IMR-90 (cell line): ENCODE measurements around the gene FBXL4. TPM values are rescaled to one million over a fixed set of nuclear protein-coding genes. Genes with fewer than 3 reads are reported as not detected.

ENCODE experiments used
- ATAC-seq: fragments of 200-7000 bp; cut with Tn5 transposase; 2 replicates; pipeline ENCODE4 v1.9.1; 2020; ENCODE audit warnings: low read depth, mild to moderate bottlenecking, moderate library complexity
- BruUV-seq: library from RNA; stranded (reverse); fragments of 400-500 nt; replicated peaks from 2 replicates; lab custom pipeline; 2021; lab: Mats Ljungman, UMichigan
- CTCF ChIA-PET: fragments of 300-600 bp; formaldehyde crosslinking; extraction: SDS; loops from one replicate; lab custom pipeline; 2021; ENCODE audit warnings: antibody characterized with exemption; lab: Yijun Ruan, JAX
- POLR2A ChIA-PET: fragments of 300-600 bp; sonication (Branson Sonifier 250); formaldehyde crosslinking; loops from one replicate; lab custom pipeline; 2022; ENCODE audit warnings: antibody characterized with exemption; ENCODE audit not compliant: unreplicated experiment; lab: Charles Lee
- DNase-seq: peaks from one replicate; pipeline ENCODE4 v3.0.0; 2013
- H2AFZ ChIP-seq: replicated peaks from 2 replicates; pipeline ENCODE3; 2013; ENCODE audit warnings: low read length, mild to moderate bottlenecking; ENCODE audit not compliant: poor library complexity
- H2AK5ac ChIP-seq: 2 replicates; pipeline ENCODE4 v1.6.1; 2013; ENCODE audit warnings: low read depth, low read length, inconsistent platforms
- H2AK9ac ChIP-seq: replicated peaks from 2 replicates; pipeline ENCODE3; 2013; ENCODE audit warnings: mild to moderate bottlenecking, low read depth, low read length, moderate library complexity; ENCODE audit not compliant: poor library complexity
- H2BK120ac ChIP-seq: 2 replicates; pipeline ENCODE4 v1.6.1; 2013; ENCODE audit warnings: low read depth, low read length, inconsistent platforms
- H2BK15ac ChIP-seq: 3 replicates; pipeline ENCODE4 v1.6.1; 2013; ENCODE audit warnings: low read depth, low read length, inconsistent platforms
- H2BK20ac ChIP-seq: 2 replicates; pipeline ENCODE4 v1.6.1; 2013; ENCODE audit warnings: low read depth, mild to moderate bottlenecking, inconsistent platforms, low read length, moderate library complexity
- H2BK5ac ChIP-seq: 2 replicates; pipeline ENCODE4 v1.6.1; 2013; ENCODE audit warnings: mild to moderate bottlenecking, low read depth, low read length, inconsistent platforms; ENCODE audit not compliant: poor library complexity, severe bottlenecking
- H3K14ac ChIP-seq: replicated peaks from 2 replicates; pipeline ENCODE4 v1.6.1; 2013; ENCODE audit warnings: low read depth, low read length, inconsistent platforms
- H3K18ac ChIP-seq: 2 replicates; pipeline ENCODE4 v1.6.1; 2013; ENCODE audit warnings: low read depth, low read length, control low read depth
- H3K23ac ChIP-seq: 2 replicates; pipeline ENCODE4 v1.6.1; 2013; ENCODE audit warnings: low read depth, low read length, inconsistent platforms
- H3K27ac ChIP-seq: 2 replicates; pipeline ENCODE4 v1.5.1; 2013; ENCODE audit warnings: mild to moderate bottlenecking, control low read depth, low read length; ENCODE audit not compliant: insufficient read depth
- H3K27me3 ChIP-seq: 2 replicates; pipeline ENCODE4 v1.6.1; 2013; ENCODE audit warnings: low read length; ENCODE audit not compliant: control insufficient read depth, insufficient read depth
- H3K36me3 ChIP-seq: 2 replicates; pipeline ENCODE4 v1.6.1; 2013; ENCODE audit warnings: low read length, mixed read lengths; ENCODE audit not compliant: control insufficient read depth, insufficient read depth
- H3K4ac ChIP-seq: 2 replicates; pipeline ENCODE4 v1.6.1; 2013; ENCODE audit warnings: low read depth, low read length, inconsistent platforms
- H3K4me1 ChIP-seq: 2 replicates; pipeline ENCODE4 v1.6.1; 2013; ENCODE audit warnings: low read length, mixed read lengths; ENCODE audit not compliant: control insufficient read depth, insufficient read depth
- H3K4me2 ChIP-seq: 2 replicates; pipeline ENCODE4 v1.6.1; 2013; ENCODE audit warnings: low read depth, mild to moderate bottlenecking, control low read depth, low read length, moderate library complexity
- H3K4me3 ChIP-seq: 2 replicates; pipeline ENCODE4 v1.5.1; 2013; ENCODE audit warnings: low read depth, mild to moderate bottlenecking, control low read depth, low read length, moderate library complexity; ENCODE audit not compliant: insufficient read depth
- H3K56ac ChIP-seq: 2 replicates; pipeline ENCODE4 v1.6.1; 2013; ENCODE audit warnings: low read length, inconsistent platforms; ENCODE audit not compliant: insufficient read depth; ENCODE audit errors: extremely low read depth
- H3K79me1 ChIP-seq, 2 experiments: 2 replicates each; pipeline ENCODE4 v1.6.1; 2013; ENCODE audit warnings: low read length in 2 of 2, inconsistent platforms in 1 of 2, low read depth in 1 of 2
- H3K9ac ChIP-seq: 2 replicates; pipeline ENCODE4 v1.6.1; 2013; ENCODE audit warnings: low read depth, low read length, control low read depth
- H3K9me1 ChIP-seq: 2 replicates; pipeline ENCODE4 v1.6.1; 2013; ENCODE audit warnings: low read length, inconsistent platforms; ENCODE audit not compliant: insufficient read depth
- H3K9me3 ChIP-seq: 2 replicates; pipeline ENCODE4 v1.6.1; 2013; ENCODE audit warnings: low read length; ENCODE audit not compliant: control insufficient read depth, insufficient read depth
- H4K20me1 ChIP-seq: 2 replicates; pipeline ENCODE4 v1.6.1; 2013; ENCODE audit warnings: low read length, inconsistent platforms; ENCODE audit not compliant: insufficient read depth
- H4K5ac ChIP-seq: 2 replicates; pipeline ENCODE4 v1.6.1; 2013; ENCODE audit warnings: mild to moderate bottlenecking, low read depth, low read length, control low read depth
- H4K8ac ChIP-seq, 2 experiments: 2 replicates each; pipeline ENCODE4 v1.6.1; 2013; ENCODE audit warnings: low read depth in 2 of 2, low read length in 2 of 2, control low read depth in 1 of 2, inconsistent platforms in 1 of 2
- H4K91ac ChIP-seq: 2 replicates; pipeline ENCODE4 v1.6.1; 2013; ENCODE audit warnings: low read depth, low read length, inconsistent platforms; ENCODE audit not compliant: insufficient read depth
- BHLHE40 ChIP-seq: fragments of 150-350 bp; IDR thresholded peaks from 2 replicates; pipeline ENCODE4 v1.6.1; 2016; ENCODE audit warnings: mild to moderate bottlenecking, low read depth, low read length
- CEBPB ChIP-seq: IDR thresholded peaks from 2 replicates; pipeline ENCODE4 v1.6.1; 2012; ENCODE audit warnings: low read depth, low read length, improper control_type of control experiment
- CHD1 ChIP-seq: IDR thresholded peaks from 2 replicates; pipeline ENCODE4 v1.6.1; 2012; ENCODE audit warnings: low read depth, low read length, improper control_type of control experiment
- FOS ChIP-seq: fragments of 150-350 bp; IDR thresholded peaks from 2 replicates; pipeline ENCODE4 v1.6.1; 2016; ENCODE audit warnings: low read depth, low read length
- MAFK ChIP-seq: IDR thresholded peaks from 2 replicates; pipeline ENCODE4 v1.6.1; 2012; ENCODE audit warnings: low read depth, low read length, improper control_type of control experiment
- MAZ ChIP-seq: IDR thresholded peaks from 2 replicates; pipeline ENCODE4 v1.6.1; 2012; ENCODE audit warnings: low read depth, mild to moderate bottlenecking, low read length, improper control_type of control experiment, moderate library complexity, borderline replicate concordance
- MXI1 ChIP-seq: IDR thresholded peaks from 2 replicates; pipeline ENCODE4 v1.6.1; 2012; ENCODE audit warnings: low read depth, mild to moderate bottlenecking, low read length, moderate library complexity, borderline replicate concordance
- NFE2L2 ChIP-seq: fragments of 150-350 bp; IDR thresholded peaks from 2 replicates; pipeline ENCODE4 v1.6.1; 2016; ENCODE audit warnings: low read depth, mild to moderate bottlenecking, low read length
- POLR2A ChIP-seq: IDR thresholded peaks from 2 replicates; pipeline ENCODE4 v1.6.1; 2012; ENCODE audit warnings: mild to moderate bottlenecking, low read depth, low read length
- RAD21 ChIP-seq: IDR thresholded peaks from 2 replicates; pipeline ENCODE4 v1.6.1; 2012; ENCODE audit warnings: low read length, improper control_type of control experiment
- RCOR1 ChIP-seq: IDR thresholded peaks from 2 replicates; pipeline ENCODE4 v1.6.1; 2012; ENCODE audit warnings: mild to moderate bottlenecking, low read length, improper control_type of control experiment; ENCODE audit not compliant: insufficient replicate concordance
- RFX5 ChIP-seq: IDR thresholded peaks from 2 replicates; pipeline ENCODE4 v1.8.0; 2012; ENCODE audit warnings: low read depth, mild to moderate bottlenecking, low read length, moderate library complexity
- SMC3 ChIP-seq: fragments of 150-350 bp; IDR thresholded peaks from 2 replicates; pipeline ENCODE4 v1.6.1; 2016; ENCODE audit warnings: low read depth, mild to moderate bottlenecking, antibody characterized with exemption, low read length, moderate library complexity
- WGBS, 2 experiments: methylation state at CpG; one replicate each; pipeline versions ENCODE4 v1.1.5 to v1.1.7; 2013; ENCODE audit warnings: missing lambda C conversion rate in 2 of 2; ENCODE audit not compliant: insufficient read length in 1 of 2; ENCODE audit errors: extremely low coverage in 2 of 2; 5-methylcytosine and 5-hydroxymethylcytosine counted together
- dilution Hi-C: fragments of 300-500 bp; cut with HindIII; formaldehyde crosslinking; loops from one replicate; pipeline ENCODE4 v1.14.3; 2018; ENCODE audit warnings: low sequenced_read_pairs; ENCODE audit not compliant: unreplicated experiment
- in situ Hi-C: fragments of 300-500 bp; cut with MboI; formaldehyde crosslinking; loops from 3 replicates; pipeline ENCODE4 v1.14.3; 2019; ENCODE audit warnings: low sequenced_read_pairs, inconsistent platforms, mixed read lengths
- intact Hi-C: fragments of 100-400 bp; cut with micrococcal nuclease; formaldehyde crosslinking; loops from 2 replicates; pipeline ENCODE4 v1.10.0; 2022
- polyA plus RNA-seq, 3 experiments: library from polyadenylated mRNA; depleted of rRNA; stranded (reverse); fragments of >200 nt; gene quantifications; 2 replicates each; pipeline ENCODE4 v1.2.3, GENCODE V29; 2012; ENCODE audit warnings: low replicate concordance in 1 of 3
- total RNA-seq: library from RNA; depleted of rRNA; stranded (reverse); fragments of >200 nt; gene quantifications from 2 replicates; pipeline ENCODE4 v1.2.3, GENCODE V29; 2012
- TF ChIP-seq, protein P1 (sequence below): conservative IDR thresholded peaks from 2 replicates; pipeline ENCODE4 v1.5.1; 2012; ENCODE audit warnings: mild to moderate bottlenecking, low read depth, low read length, improper control_type of control experiment
- TF ChIP-seq, protein P2 (sequence below): fragments of 150-350 bp; IDR thresholded peaks from 2 replicates; pipeline ENCODE4 v1.6.1; 2017; ENCODE audit warnings: mild to moderate bottlenecking, antibody characterized with exemption, low read length, low read depth
- TF ChIP-seq, protein P3 (sequence below): fragments of 150-350 bp; IDR thresholded peaks from 2 replicates; pipeline ENCODE4 v1.6.1; 2016; ENCODE audit warnings: low read depth, mild to moderate bottlenecking, low read length, moderate library complexity, borderline replicate concordance

FBXL4 gene
- total and polyA plus RNA-seq, 2 of the 4 experiments (the other 2 are of a cell fraction) = 7.8 to 17.6 TPM

DNA sequence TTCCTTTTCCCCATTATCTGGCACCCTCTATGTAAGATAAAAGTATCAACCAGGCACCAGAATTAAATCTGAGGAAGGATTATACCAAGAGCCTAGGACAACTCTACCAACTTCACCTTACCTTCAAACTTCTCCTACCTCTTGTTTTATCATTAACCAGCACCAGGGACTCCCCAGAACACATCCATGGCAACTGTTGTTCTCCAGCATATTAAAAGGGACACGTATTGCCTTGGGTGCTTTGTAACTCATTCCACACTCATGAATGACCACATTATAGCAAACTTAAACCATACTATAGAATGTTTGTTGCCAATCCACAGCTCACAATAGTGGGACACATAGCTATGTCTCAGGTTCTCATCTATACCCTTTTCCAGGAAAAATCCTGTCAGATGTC is 11.9 kb upstream of the FBXL4 start:
- Histone ChIP-seq H3K4me3 (no peak overlapping the region), H4K8ac (no peak overlapping the region), H2BK120ac (no peak overlapping the region), H2AFZ (no peak overlapping the region), H3K79me1 (no peaks in the 10 kb centered on the region), H3K27ac (no peak overlapping the region), H3K9ac (no peak overlapping the region), H2BK15ac (no peak overlapping the region), H3K9me3 (no peaks in the 10 kb centered on the region), H3K4me2 (no peak overlapping the region), H3K27me3 (peaks cover 2% of the 10 kb centered on the region; the same call in 1 of the 2 replicates), H4K91ac (no peak overlapping the region), H2AK5ac (no peak overlapping the region), H4K20me1 (no peaks in the 10 kb centered on the region), H3K56ac (no peak overlapping the region), H3K9me1 (no peaks in the 10 kb centered on the region), H2BK5ac (no peak overlapping the region), H2BK20ac (no peak overlapping the region), H3K36me3 (no peaks in the 10 kb centered on the region), H2AK9ac (no peak overlapping the region), H4K5ac (no peak overlapping the region), H3K18ac (no peak overlapping the region), H3K4me1 (no peaks in the 10 kb centered on the region), H3K4ac (no peak overlapping the region), H3K14ac (no peak overlapping the region), H3K23ac (no peak overlapping the region)
- WGBS, 2 experiments = no CpG with 5 or more reads among the region's 1 CpG
- in situ Hi-C loops (no loop called here), intact Hi-C loops (no loop called here), dilution Hi-C loops (no loop called here)
- POLR2A ChIA-PET = no interaction called here
- ATAC-seq = no peak
- CTCF ChIA-PET = no interaction called here
- BruUV-seq = no TSS peak
- DNase-seq = no peak
- no peak for TF ChIP-seq RAD21
- no peak for TF ChIP-seq POLR2A
- TF ChIP-seq, protein P1, sequence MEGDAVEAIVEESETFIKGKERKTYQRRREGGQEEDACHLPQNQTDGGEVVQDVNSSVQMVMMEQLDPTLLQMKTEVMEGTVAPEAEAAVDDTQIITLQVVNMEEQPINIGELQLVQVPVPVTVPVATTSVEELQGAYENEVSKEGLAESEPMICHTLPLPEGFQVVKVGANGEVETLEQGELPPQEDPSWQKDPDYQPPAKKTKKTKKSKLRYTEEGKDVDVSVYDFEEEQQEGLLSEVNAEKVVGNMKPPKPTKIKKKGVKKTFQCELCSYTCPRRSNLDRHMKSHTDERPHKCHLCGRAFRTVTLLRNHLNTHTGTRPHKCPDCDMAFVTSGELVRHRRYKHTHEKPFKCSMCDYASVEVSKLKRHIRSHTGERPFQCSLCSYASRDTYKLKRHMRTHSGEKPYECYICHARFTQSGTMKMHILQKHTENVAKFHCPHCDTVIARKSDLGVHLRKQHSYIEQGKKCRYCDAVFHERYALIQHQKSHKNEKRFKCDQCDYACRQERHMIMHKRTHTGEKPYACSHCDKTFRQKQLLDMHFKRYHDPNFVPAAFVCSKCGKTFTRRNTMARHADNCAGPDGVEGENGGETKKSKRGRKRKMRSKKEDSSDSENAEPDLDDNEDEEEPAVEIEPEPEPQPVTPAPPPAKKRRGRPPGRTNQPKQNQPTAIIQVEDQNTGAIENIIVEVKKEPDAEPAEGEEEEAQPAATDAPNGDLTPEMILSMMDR = no peak
- TF ChIP-seq, protein P2, sequence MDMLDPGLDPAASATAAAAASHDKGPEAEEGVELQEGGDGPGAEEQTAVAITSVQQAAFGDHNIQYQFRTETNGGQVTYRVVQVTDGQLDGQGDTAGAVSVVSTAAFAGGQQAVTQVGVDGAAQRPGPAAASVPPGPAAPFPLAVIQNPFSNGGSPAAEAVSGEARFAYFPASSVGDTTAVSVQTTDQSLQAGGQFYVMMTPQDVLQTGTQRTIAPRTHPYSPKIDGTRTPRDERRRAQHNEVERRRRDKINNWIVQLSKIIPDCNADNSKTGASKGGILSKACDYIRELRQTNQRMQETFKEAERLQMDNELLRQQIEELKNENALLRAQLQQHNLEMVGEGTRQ = no peak
- TF ChIP-seq SMC3 = no peak
- TF ChIP-seq, protein P3, sequence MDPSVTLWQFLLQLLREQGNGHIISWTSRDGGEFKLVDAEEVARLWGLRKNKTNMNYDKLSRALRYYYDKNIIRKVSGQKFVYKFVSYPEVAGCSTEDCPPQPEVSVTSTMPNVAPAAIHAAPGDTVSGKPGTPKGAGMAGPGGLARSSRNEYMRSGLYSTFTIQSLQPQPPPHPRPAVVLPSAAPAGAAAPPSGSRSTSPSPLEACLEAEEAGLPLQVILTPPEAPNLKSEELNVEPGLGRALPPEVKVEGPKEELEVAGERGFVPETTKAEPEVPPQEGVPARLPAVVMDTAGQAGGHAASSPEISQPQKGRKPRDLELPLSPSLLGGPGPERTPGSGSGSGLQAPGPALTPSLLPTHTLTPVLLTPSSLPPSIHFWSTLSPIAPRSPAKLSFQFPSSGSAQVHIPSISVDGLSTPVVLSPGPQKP = no peak
- no peak for TF ChIP-seq MAFK
- TF ChIP-seq CHD1 = no peak
- no peak for TF ChIP-seq MAZ
- no peak for TF ChIP-seq RFX5
- no peak for TF ChIP-seq CEBPB
- TF ChIP-seq BHLHE40 = no peak
- TF ChIP-seq RCOR1 = no peak
- TF ChIP-seq MXI1 = no peak
- TF ChIP-seq NFE2L2 = no peak
- no peak for TF ChIP-seq FOS
